ENCODE results near the gene ZNF862. TPM values are rescaled to one million over a fixed set of nuclear protein-coding genes. Genes with fewer than 3 reads are reported as not detected.

Gene ZNF862
- total and polyA plus RNA-seq, 10 of the 15 experiments (the other 5 are each of a cell fraction or from before 2014, with no cell fraction given), result 0.49 to 7.7 (median 3.5) TPM

DNA sequence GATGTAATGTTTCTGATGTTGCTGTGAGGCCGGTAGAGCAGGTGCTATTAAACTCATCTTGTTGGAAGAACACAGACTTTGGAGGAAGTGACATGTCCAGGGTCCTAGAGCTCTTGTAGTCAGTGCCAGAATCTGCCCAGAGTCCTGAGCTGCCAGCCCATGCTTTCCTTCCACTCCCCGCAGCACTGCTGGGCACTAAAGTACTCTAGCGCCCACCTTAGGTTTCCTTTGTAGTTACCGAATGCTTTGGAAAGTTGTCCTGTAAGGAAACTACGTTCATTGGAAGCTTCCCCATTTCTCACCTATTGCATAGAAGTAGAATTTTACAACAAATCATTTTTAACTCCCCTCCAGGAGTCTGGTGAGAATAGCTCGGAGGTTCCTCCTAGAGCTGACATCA is 11.0 kb downstream of the ZNF862 start:
- ATAC-seq, result no peak
- peaks cover 11% of the 10 kb centered on the region for H3K4me1 ChIP-seq (ENCODE audit: control insufficient read depth, insufficient read depth, low read length)
- 74% methylated on average over 6 of the region's 6 CpGs for WGBS (ENCODE audit: insufficient coverage, insufficient replicate concordance, low lambda C conversion rate, missing lambda C conversion rate)
- H3K27ac ChIP-seq (ENCODE audit: control insufficient read depth, insufficient read depth), result no peak overlapping the region
- no peaks in the 10 kb centered on the region for H3K27me3 ChIP-seq (replicated peaks in 1 of 2; ENCODE audit: control insufficient read depth in 2 of 2, insufficient read depth in 2 of 2, low read length in 1 of 2)
- no peaks in the 10 kb centered on the region for H3K79me2 ChIP-seq (ENCODE audit: control insufficient read depth, insufficient read depth, low read length)
- BruUV-seq (replicated peaks), result no TSS peak
- in situ Hi-C loops (cut with MboI) (no loop called here), intact Hi-C loops (cut with micrococcal nuclease; ENCODE audit: unreplicated experiment) (no loop called here)
- H3K9ac ChIP-seq (ENCODE audit: control insufficient read depth, insufficient read depth, low read length), result no peak overlapping the region
- no peaks in the 10 kb centered on the region for H3K36me3 ChIP-seq (ENCODE audit: control insufficient read depth in 2 of 2, insufficient read depth in 2 of 2, low read length in 1 of 2)
- FAIRE-seq, result no peak
- H3K9me3 ChIP-seq (replicated peaks; ENCODE audit: control insufficient read depth, insufficient read depth, low read length), result no peaks in the 10 kb centered on the region
- H2AFZ ChIP-seq (ENCODE audit: control insufficient read depth, low read depth, low read length), result no peak overlapping the region
- no peak overlapping the region for H3K4me2 ChIP-seq (ENCODE audit: control insufficient read depth, insufficient read depth)
- ChIA-PET RAD21 (ENCODE audit: unreplicated experiment) (interaction anchor here (1.0 kb wide), 1 partner anchor 22 kb away, joined by 7 read pairs; no protein-coding TSS in a partner anchor), POLR2A (interaction anchor here (1.0 kb wide), 1 partner anchor 10 kb away, joined by 3 read pairs; no protein-coding TSS in a partner anchor), SMC1A (ENCODE audit: uncharacterized antibody, unreplicated experiment) (interaction anchor here (0.6 kb wide), 2 partner anchors 109 to 845 kb away, joined by 3 read pairs; no protein-coding TSS in a partner anchor), CTCF (interaction anchor here (1.2 to 1.3 kb wide), 2 partner anchors 11 to 107 kb away, joined by 4 to 5 read pairs; partner anchors contain the start of gene ZNF862)
- no peak for DNase-seq (ENCODE audit: low read depth, low spot score)
- no peaks in the 10 kb centered on the region for H4K20me1 ChIP-seq (ENCODE audit: control insufficient read depth, insufficient read depth)
- no peak overlapping the region for H3K4me3 ChIP-seq
- TF ChIP-seq CTCF (IDR thresholded peaks at IDR 0.05 in 2 of 3, conservative IDR thresholded peaks at IDR 0.05 in 1 of 3; ENCODE audit: control insufficient read depth in 2 of 3, extremely low read depth in 1 of 3, insufficient read depth in 1 of 3, low read depth in 3 of 3, low read length in 3 of 3), result no peak
- TF ChIP-seq ZNF207 (IDR thresholded peaks at IDR 0.05; ENCODE audit: borderline replicate concordance), result no peak
- TF ChIP-seq SUPT20H (IDR thresholded peaks at IDR 0.05; ENCODE audit: borderline replicate concordance, control insufficient read depth, low read depth, low read length), result no peak
- TF ChIP-seq ZNF24 (IDR thresholded peaks at IDR 0.05), result no peak
- no peak for TF ChIP-seq CBFB (IDR thresholded peaks at IDR 0.05; ENCODE audit: low read depth)
- TF ChIP-seq, protein P1, sequence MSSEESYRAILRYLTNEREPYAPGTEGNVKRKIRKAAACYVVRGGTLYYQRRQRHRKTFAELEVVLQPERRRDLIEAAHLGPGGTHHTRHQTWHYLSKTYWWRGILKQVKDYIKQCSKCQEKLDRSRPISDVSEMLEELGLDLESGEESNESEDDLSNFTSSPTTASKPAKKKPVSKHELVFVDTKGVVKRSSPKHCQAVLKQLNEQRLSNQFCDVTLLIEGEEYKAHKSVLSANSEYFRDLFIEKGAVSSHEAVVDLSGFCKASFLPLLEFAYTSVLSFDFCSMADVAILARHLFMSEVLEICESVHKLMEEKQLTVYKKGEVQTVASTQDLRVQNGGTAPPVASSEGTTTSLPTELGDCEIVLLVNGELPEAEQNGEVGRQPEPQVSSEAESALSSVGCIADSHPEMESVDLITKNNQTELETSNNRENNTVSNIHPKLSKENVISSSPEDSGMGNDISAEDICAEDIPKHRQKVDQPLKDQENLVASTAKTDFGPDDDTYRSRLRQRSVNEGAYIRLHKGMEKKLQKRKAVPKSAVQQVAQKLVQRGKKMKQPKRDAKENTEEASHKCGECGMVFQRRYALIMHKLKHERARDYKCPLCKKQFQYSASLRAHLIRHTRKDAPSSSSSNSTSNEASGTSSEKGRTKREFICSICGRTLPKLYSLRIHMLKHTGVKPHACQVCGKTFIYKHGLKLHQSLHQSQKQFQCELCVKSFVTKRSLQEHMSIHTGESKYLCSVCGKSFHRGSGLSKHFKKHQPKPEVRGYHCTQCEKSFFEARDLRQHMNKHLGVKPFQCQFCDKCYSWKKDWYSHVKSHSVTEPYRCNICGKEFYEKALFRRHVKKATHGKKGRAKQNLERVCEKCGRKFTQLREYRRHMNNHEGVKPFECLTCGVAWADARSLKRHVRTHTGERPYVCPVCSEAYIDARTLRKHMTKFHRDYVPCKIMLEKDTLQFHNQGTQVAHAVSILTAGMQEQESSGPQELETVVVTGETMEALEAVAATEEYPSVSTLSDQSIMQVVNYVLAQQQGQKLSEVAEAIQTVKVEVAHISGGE (CRISPR knock-in tag; IDR thresholded peaks at IDR 0.05), result no peak
- no peak for TF ChIP-seq RAD51 (IDR thresholded peaks at IDR 0.05)
- no peak for TF ChIP-seq HDAC2 (IDR thresholded peaks at IDR 0.05)
- TF ChIP-seq HDAC6 (IDR thresholded peaks at IDR 0.05; ENCODE audit: unreplicated experiment), result no peak
- TF ChIP-seq, protein P2, sequence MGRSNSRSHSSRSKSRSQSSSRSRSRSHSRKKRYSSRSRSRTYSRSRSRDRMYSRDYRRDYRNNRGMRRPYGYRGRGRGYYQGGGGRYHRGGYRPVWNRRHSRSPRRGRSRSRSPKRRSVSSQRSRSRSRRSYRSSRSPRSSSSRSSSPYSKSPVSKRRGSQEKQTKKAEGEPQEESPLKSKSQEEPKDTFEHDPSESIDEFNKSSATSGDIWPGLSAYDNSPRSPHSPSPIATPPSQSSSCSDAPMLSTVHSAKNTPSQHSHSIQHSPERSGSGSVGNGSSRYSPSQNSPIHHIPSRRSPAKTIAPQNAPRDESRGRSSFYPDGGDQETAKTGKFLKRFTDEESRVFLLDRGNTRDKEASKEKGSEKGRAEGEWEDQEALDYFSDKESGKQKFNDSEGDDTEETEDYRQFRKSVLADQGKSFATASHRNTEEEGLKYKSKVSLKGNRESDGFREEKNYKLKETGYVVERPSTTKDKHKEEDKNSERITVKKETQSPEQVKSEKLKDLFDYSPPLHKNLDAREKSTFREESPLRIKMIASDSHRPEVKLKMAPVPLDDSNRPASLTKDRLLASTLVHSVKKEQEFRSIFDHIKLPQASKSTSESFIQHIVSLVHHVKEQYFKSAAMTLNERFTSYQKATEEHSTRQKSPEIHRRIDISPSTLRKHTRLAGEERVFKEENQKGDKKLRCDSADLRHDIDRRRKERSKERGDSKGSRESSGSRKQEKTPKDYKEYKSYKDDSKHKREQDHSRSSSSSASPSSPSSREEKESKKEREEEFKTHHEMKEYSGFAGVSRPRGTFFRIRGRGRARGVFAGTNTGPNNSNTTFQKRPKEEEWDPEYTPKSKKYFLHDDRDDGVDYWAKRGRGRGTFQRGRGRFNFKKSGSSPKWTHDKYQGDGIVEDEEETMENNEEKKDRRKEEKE (IDR thresholded peaks at IDR 0.05), result no peak
- no peak for TF ChIP-seq NFIC (IDR thresholded peaks at IDR 0.05; ENCODE audit: low read depth, low read length)
- TF ChIP-seq BCL11A (IDR thresholded peaks at IDR 0.05; ENCODE audit: low read depth, low read length), result no peak
- no peak for TF ChIP-seq SKIL (IDR thresholded peaks at IDR 0.05; ENCODE audit: low read depth, poor library complexity, severe bottlenecking)

Data from GM12878 (cell line).